Colonic mucosa (tissue), 4 donors: ENCODE measurements around the gene RMC1. TPM values are rescaled to one million over a fixed set of nuclear protein-coding genes. Genes with fewer than 3 reads are reported as not detected.
"Not testable (repeated sequence)": the region's sequence is repeated elsewhere in the genome, so short reads cannot be mapped to it uniquely, and the experiment has no call there.

ENCODE experiments used
- DNase-seq: peaks from one replicate; pipeline ENCODE4 v3.0.0-alpha.2; 2020
- H3K27ac ChIP-seq: fragments of 200-600 bp; one replicate; pipeline ENCODE4 v1.8.0; 2021
- H3K27me3 ChIP-seq: fragments of 200-600 bp; one replicate; pipeline ENCODE4 v1.8.0; 2021
- H3K36me3 ChIP-seq: fragments of 200-600 bp; one replicate; pipeline ENCODE4 v1.8.0; 2021
- H3K4me1 ChIP-seq: fragments of 200-600 bp; one replicate; pipeline ENCODE4 v1.8.0; 2021; ENCODE audit warnings: mild to moderate bottlenecking
- H3K4me3 ChIP-seq: fragments of 200-600 bp; one replicate; pipeline ENCODE4 v1.8.0; 2021
- H3K9ac ChIP-seq, 2 donors: one replicate each; pipeline ENCODE4 v1.7.0; 2013; ENCODE audit warnings: control low read depth in 2 of 2, low read depth in 2 of 2, low read length in 2 of 2
- H3K9me3 ChIP-seq: fragments of 200-600 bp; one replicate; pipeline ENCODE4 v1.8.0; 2021
- CTCF ChIP-seq: fragments of 200-600 bp; IDR thresholded peaks from one replicate; pipeline ENCODE4 v1.8.0; 2022; ENCODE audit warnings: antibody characterized with exemption, mild to moderate bottlenecking
- intact Hi-C: fragments of 100-400 bp; cut with DNase I; formaldehyde crosslinking; loops from one replicate; pipeline ENCODE4 v1.14.1; 2022
- total RNA-seq, 2 donors: library from RNA; stranded (reverse); fragmentation: NEBNext Ultra II Directional in 1 of 2; extraction: Animal tissue kit (Norgen Biotek cat#: 25700) in 1 of 2; gene quantifications; one replicate each; pipeline ENCODE4 v1.2.1, GENCODE V29; 2021
- donor health status: healthy.
- donor health status: DM: no; HTN: no; CAD: no.
- donor health status: DM: no; HTN: no; CAD: no.

Gene RMC1
- total RNA-seq, 2 donors from 2014 or later: 28.4 to 34.9 TPM

- no peaks in the 10 kb centered on the region for H3K9me3 ChIP-seq
- H3K4me1 ChIP-seq: no peaks in the 10 kb centered on the region
- no peaks in the 10 kb centered on the region for H3K36me3 ChIP-seq
- intact Hi-C loops: no loop called here
- H3K27ac ChIP-seq: no peak overlapping the region
- no peaks in the 10 kb centered on the region for H3K27me3 ChIP-seq
- TF ChIP-seq CTCF: no peak
- no peak overlapping the region for H3K9ac ChIP-seq
- no peak for DNase-seq
- no peak overlapping the region for H3K4me3 ChIP-seq
Observed at GRCh38 chr18:23575309-23575651, 72.0 kb downstream of the RMC1 start.

- H3K9me3 ChIP-seq, H3K27me3 ChIP-seq, H3K4me3 ChIP-seq, DNase-seq, H3K27ac ChIP-seq, H3K4me1 ChIP-seq, intact Hi-C loops, H3K9ac ChIP-seq, H3K36me3 ChIP-seq: not testable (repeated sequence)
Observed at GRCh38 chr18:23577521-23577920, 74.2 kb downstream of the RMC1 start.

- no peak for DNase-seq
- Histone ChIP-seq H3K27me3 (no peaks in the 10 kb centered on the region), H3K4me3 (no peak overlapping the region), H3K36me3 (no peaks in the 10 kb centered on the region), H3K4me1 (peaks cover 5% of the 10 kb centered on the region), H3K9me3 (no peaks in the 10 kb centered on the region), H3K27ac (no peak overlapping the region), H3K9ac (no peak overlapping the region)
- intact Hi-C loops: no loop called here
- no peak for TF ChIP-seq CTCF
Observed at GRCh38 chr18:23578067-23578701, 74.9 kb downstream of the RMC1 start.

- Histone ChIP-seq H3K36me3 (no peaks in the 10 kb centered on the region), H3K27me3 (no peaks in the 10 kb centered on the region), H3K27ac (no peak overlapping the region), H3K4me3 (no peak overlapping the region), H3K9ac (no peak overlapping the region), H3K9me3 (no peaks in the 10 kb centered on the region), H3K4me1 (peaks cover 5% of the 10 kb centered on the region)
- TF ChIP-seq CTCF: no peak
- intact Hi-C loops: no loop called here
- no peak for DNase-seq
Observed at GRCh38 chr18:23578891-23579653, 75.8 kb downstream of the RMC1 start.

- TF ChIP-seq CTCF: no peak
- Histone ChIP-seq H3K27ac (no peak overlapping the region), H3K4me1 (peaks cover 5% of the 10 kb centered on the region), H3K4me3 (no peak overlapping the region), H3K9ac (no peak overlapping the region), H3K36me3 (no peaks in the 10 kb centered on the region), H3K9me3 (no peaks in the 10 kb centered on the region), H3K27me3 (no peaks in the 10 kb centered on the region)
- peak; percentile 64 for DNase-seq
- intact Hi-C loops: no loop called here
Observed at GRCh38 chr18:23580677-23581367, 77.5 kb downstream of the RMC1 start.

Other genes starting within 250 kb of the RMC1 start
- 100 to 1,000 TPM in 1 of 2 donors, 10 to 100 TPM in 1; 76.6 to 165 TPM for gene RIOK3, start 50.2 kb upstream of the RMC1 start, total RNA-seq
- gene NPC1, start 83.0 kb downstream of the RMC1 start, total RNA-seq: 10 to 100 TPM; 29.9 to 32.3 TPM
- gene ANKRD29, start 159.4 kb downstream of the RMC1 start, total RNA-seq: 1 to 10 TPM; 1.0 to 1.1 TPM
- 10 to 100 TPM; 31.9 to 41.3 TPM for gene LAMA3, start 185.9 kb downstream of the RMC1 start, total RNA-seq